RPMI8226 (cell line): ENCODE results near the gene SDK1.

Experiments
- DNase-seq: peaks from one replicate; pipeline ENCODE4 v3.0.0-alpha.2; 2015

The SDK1 gene

DNA sequence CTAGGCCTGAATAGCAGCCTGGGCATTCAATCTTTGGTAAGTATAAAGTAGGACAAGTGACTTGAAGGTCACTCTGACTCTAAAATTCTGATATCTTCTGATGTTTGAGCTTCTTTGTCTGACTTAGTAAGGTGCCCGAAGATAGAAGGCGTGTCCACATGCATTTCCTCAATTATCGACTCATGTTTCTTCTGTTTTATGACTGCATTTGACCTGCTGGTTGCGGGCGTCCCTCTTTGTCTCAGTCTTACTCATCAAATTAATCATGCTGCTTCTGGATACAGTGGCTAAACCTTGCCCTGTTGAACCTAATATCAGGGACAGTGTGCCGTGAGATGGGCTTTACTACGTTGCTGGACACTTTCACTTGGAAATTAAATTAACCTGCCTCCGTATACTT lies 534.1 kb downstream of the SDK1 start:
- no peak for DNase-seq

DNA sequence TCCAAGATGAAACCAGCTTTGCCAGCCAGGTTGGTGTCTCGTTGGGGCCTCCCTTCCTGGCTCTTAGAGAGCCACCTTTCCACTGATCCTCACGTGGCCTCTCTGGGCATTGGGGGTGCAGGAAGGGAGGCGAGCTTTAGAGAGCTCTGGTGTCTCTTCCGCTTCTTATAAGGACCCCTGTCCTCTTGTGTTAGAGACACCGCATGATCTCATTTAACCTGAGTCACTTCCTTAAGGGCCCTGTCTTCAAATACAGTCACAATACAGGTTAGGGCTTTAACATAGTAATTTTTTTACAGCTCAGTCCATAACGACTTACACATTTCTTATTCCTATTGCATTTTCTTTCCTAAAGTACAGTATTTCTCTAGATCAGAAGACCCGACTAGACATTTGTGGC lies 535.8 kb downstream of the SDK1 start:
- no peak for DNase-seq

DNA sequence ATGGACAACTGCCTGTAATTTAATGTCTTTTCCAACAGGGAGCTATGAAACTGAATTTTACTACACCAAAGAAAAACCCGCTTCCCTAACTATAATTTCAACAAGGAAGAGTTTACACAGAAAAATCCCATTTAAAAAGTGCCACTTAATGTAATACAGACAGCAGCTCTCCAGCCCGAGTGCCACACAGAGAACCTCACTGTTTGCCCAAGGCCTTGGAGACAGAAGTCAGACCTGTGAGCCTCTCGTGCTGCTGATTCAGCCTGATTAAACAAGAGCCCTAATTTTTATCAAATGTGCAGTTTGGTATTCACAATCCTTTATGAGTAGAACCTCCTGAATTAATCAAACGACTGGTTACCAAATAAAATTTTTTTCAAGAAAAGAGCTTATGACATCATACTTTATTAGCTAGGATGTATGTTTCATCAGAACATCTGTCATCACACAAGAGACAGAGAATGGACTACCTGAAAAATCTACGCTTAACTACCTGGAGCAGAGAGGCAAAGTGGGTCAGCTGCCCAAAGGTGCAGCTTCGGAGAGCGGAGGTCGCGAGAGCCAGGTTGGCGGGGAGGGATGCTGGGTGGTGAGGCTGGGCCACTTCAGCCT lies 543.6 kb downstream of the SDK1 start:
- DNase-seq = no peak

DNA sequence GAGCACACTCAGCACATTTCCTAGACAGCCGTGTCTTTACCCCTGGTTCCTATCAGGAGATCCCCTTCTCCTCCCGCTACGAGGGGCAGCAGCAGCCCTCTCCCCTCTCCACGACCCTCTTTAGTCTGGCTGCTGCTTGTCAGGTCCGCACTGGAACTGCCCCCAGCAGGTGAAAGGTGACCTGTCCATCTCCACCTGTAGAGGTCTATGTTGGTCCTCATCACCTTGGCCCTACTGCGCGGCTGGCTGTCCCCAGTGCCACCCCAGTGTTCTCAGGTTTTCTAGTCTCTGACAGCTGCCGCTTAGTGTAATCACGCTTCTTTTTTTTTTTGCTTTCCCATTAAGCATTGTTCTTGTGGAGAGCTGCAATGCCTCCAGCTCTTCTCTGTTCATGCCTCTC lies 545.7 kb downstream of the SDK1 start:
- DNase-seq = no peak

DNA sequence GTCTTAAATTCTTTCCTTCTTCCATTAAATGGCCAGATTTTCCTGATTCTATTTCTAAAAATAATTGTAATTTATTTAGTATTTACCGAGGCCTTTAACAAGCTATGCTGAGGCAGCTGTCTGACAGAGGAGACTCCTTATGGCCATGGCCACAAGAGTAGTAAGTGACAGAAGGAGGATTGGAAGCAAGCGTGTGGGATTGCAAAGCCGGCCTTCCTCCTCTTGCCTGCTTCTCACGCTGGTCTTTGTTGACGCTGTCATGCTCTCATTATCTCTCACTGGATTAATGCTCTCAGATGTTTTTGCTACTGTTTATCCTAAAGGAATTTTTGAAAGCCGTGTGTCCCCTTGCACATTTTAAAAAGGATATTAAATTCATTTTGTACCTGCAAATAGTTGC lies 546.3 kb downstream of the SDK1 start:
- DNase-seq = no peak

DNA sequence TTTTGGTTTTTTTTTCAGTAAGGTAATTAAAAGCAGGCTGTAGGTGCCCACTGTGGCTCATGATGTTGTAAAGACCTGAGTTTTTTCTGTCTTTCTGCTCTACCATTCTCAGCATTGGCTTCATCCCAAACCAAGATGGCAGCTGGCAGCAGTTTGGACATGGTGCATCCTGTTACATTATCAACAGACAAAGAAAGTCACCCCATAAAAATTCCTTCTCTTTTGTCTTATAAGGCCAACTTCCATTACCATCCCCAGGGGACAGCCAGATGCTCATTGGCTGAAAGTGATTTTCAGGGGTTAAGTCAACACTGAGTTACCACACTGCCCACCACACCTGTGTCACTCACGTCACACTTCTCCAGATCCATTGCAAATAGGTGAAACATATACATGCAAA lies 558.4 kb downstream of the SDK1 start:
- DNase-seq = no peak

DNA sequence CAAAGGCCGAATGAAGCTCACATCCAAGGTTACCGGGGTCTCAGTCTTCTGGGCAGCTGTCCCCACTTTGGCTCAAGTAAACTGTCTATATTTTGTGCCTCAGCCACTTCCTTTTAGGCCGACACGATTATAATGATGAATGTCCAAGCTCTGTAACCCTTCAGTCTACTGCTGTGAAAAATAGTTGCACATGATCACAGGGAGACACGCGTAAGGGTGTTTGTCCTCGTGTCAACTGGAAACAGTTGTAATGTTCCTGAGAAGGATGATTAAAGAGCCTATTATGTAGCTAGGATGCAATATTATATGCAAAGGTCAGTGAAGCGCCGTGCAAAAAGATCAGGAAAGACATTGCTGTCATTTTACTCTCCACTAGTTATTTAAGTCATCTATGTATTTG lies 559.9 kb downstream of the SDK1 start:
- no peak for DNase-seq

DNA sequence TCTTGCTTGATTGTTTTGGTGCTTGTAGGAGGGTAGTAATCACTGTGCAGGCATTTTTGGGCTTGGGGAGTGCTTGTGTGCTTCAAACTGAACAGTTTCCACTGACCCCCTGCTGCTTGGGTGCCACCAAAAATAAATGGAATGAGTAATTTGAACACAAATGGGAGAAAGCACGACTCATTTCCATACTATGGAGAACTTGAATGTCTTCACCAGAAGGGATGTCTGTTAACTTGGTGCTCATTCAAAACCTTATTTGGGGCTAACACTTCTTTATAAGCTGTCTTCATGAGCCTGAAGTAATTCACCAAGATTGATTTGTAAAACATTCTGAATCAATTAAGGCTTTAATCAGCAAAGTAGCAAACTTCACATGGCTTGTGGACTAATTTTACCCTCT lies 560.3 kb downstream of the SDK1 start:
- no peak for DNase-seq

DNA sequence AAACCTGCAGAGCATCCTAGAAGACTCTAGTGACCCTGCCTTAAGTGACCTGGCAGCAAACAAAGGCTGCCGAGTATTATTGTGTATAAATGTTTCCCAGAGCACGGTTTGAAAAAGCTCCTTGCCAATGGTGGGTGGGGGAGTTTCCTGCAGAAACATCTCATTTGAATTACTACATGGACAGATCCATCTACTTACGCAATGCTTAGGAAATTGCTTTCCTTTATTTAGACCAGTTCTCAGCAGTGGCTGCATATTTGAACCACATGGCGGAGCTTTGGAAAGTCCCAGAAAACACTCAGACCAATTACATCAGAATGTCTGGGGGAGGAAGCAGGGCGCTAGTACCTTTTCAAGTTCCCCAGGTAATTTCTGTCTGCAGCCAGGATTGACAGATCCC lies 560.9 kb downstream of the SDK1 start:
- no peak for DNase-seq

DNA sequence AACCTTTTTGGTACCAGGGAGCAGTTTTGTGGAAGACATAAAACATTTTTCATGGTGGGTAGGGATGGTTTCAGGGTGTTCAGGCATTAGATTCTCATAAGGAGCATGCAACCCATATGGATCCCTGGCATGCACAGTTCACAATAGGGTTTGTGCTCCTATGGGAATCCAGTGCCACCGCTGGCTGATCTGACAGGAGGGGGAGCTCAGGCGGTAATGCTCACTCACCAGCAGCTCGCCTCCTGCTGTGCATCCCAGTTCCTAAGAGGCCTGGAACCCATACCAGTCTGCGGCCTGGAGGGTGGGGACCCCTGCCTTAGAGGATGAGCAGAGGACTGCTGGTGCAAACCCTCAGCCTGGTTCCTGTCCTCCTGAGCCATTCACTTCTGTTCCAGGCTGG lies 561.7 kb downstream of the SDK1 start:
- DNase-seq = no peak

DNA sequence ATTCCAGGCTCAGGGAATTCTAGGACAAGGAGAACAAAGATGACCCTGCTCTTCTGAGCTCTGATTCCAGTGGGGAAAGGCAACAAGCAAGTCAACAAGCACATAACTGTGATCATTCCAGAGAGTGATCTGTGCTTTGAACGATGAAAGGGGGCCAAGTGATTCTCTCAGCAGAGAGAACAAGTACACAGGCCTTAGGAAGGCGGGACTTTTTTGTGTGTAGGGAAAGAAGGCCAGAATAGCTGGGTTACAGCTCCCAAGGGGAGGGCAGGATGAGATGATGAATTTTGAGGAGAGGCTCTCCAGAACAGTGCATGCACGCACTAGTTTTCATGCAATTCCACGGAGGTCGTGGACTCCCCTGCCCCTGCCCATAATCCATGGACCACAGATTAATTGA lies 565.2 kb downstream of the SDK1 start:
- DNase-seq = no peak

DNA sequence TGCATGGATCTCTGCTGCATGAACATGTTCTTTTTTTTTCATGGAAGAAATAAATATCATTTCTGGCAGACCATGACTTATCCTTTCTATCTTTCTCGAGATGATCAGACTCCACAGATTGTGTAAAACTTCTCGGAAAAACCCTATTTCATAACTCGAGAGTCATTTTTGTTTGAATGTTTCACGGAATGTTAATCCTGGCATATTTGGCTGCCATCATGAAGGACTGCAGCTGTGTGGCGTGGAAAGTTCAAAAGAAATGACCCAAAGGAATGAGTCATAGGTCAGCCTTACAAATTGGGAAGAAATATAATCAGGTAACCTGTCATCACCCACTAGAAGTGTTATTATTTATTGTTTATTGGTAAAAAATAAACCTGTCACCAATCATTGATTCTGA lies 566.8 kb downstream of the SDK1 start:
- DNase-seq = no peak

DNA sequence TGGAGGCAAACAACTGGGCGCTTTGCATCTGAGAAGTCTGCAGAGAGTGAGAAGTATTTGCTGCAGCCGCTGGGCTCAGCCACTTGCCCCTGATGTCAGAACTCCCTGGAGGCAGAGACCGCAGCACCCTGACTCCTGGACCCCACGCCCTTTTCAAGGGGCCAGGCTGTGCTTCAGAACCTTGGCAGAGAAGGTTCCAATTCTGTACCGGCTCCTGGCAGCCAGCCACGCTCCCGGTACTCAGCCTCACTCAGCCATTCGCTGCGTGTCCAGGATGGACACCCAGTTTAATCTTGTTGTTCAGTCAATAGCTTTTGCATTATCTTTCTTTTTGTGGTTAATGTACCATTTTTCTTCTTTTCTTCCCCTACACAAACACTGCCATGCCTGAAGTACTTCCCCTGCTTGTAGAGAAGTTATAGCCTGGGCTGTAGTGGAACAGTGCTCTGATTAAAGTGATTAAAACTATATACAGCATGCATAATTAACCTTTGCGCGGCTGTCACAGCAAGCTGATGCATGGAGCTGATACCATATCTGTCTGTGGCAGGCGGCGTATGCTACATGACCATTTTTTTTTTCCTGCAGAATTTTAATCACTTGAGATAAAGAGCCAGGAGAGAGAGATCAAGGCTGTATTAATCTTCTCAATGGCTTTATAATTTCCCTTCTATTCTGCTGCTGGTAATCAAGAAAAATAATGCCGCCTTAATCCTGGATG lies 578.5 kb downstream of the SDK1 start:
- no peak for DNase-seq

DNA sequence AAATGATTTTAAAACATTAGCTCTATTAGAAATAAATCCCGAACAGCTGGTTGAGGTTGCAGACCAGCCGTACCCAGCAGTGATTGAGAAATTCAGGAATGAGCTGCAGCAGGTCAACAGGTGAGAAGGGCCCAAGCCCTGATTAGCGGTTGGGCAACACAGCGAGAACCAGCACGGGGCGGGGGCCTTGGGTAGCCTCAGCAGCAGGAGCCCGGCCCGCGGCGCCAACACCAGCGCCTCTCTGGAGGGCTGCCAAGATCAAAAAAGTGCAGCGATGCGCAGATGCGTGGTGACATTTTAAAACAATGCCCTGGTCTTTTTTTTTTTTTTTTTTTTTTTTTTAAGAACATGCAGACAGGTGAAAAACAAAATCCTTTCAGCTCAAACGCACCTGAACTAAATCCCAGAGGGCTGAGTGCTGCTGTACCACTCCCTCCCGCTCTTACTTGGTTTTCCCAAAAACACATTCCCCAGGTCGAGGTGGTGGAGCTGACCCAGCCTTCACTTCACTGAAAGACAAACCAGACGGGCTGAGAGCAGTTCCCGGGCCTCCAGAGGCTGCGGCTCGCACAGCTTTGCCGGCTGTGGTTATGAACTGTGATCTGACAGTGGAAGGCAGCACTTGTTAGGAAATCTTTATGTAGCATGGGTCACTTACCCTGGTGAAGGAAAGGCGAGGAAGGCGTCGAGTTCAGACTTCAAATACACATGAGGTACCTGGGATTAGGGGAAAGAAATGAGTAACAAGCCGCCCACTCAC lies 579.4 kb downstream of the SDK1 start:
- peak; percentile 84 for DNase-seq

DNA sequence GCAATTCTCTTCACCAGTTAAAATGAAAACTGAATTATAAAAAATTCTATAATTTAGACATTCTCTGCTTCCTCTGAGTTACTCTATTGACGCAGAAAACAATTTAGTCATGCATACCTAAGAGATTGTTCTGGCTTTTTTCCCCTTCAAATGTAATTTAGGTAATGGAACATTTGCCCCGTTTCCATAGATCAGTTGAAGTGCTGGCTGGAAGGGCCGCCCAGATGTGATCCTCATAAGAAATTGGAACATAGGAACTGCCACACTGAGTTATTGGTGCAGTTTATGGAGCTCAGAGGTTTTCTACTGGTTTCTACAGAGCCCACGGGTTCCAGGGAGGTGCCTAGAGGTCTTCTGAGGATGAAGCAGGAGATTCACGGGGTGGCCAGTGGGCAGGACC lies 581.7 kb downstream of the SDK1 start:
- no peak for DNase-seq

DNA sequence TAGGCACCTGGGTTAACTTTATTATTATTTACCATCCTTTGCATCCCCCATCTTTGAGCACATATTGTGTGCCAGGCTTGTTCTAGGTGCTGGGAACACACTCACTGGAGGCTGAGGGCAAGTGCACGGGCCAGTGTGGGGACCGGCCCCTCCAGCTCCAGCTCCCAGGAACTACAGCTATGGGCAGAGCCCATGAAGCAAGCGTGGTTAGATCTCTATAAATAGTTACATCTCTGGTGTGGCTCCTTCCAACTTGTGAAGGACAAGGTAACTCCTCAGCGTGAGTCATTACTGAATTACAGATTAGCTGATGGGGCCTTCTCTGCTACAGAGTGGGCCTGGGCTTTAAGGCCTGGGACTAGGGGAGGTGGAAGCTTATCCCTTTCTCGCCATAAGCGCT lies 583.5 kb downstream of the SDK1 start:
- DNase-seq = no peak

DNA sequence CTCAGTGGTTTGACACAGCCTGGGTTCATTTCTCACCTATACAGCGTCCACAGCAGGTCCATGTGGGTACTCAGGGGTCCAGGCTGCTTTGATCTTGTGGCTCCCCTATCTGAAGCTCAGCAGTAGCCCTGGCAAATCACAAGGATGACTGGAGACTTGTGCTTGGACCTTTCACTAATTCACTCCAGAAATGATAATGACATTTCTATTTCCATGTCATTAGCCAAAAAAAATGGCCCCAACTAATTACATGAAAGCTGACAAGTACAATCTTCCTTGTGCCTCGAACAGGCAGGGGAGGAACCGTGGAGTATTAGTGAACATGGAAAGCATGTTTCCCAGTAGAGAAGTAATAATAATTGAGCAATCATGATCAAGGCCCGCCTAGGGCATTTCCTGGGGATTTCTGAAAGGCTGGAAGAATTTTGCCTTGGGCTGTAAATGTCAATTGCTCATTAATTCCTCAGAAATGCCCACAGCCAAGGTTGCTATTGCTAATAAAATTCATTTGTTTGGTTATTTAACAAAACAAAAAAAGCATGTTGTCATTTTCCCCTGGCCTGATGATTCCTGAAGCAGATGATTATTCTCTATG lies 586.1 kb downstream of the SDK1 start:
- no peak for DNase-seq

DNA sequence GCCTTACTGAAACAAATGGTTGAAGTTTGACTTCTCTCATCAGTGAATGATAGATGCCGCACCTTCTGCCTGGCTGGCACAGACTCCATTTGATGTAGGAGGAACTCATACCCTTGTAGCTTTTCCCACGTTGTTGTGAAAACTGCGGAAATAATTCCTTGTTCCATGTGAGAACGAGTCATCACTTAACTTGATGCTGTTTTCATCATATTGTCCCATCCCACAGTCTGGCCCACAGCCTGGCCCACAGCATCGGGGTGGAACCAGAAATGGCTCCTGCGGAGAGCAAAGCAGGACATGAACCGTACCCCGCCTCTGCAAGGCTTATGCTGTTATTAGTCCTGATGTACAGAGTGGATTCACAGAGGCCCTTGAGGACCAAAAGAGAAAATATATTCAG lies 587.0 kb downstream of the SDK1 start:
- DNase-seq = no peak

DNA sequence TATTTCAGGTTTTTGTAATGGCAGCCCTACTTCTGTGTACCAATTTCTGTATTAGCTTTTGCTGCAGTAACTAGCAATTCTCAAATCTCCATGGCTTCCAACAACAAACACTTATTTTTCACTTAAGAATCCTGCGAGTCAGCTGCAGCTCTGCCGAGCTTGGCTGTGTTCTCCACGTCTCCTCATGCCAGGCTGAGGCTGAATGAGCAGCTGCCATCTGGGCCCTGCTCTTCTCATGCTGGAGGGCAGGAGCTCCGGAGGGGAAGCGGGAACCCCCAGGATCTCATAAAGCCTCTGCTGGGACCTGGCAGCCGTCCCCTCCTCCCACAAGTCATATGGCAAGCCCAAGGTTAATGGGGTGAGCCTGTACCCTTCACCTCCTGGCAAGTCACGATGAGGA lies 591.1 kb downstream of the SDK1 start:
- no peak for DNase-seq

DNA sequence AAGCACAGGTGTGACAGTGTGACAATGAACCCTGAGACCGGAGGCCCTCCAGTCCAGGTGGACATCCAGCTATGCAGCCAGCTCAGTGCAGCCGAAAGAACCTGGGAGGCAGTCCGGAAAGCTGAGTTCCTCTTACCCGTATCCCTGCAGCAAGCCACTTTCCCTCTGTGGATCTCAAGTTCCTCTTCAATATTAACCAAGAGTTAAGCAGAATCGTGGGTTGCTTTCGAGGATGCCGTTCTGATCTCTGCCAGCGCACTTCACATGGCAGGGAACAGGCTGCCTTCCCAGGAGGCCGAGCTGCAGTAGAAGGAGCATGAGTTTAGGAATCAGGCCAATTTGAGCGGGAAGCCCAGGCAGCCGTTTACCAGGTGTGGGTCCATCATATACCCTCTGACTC lies 591.6 kb downstream of the SDK1 start:
- no peak for DNase-seq

DNA sequence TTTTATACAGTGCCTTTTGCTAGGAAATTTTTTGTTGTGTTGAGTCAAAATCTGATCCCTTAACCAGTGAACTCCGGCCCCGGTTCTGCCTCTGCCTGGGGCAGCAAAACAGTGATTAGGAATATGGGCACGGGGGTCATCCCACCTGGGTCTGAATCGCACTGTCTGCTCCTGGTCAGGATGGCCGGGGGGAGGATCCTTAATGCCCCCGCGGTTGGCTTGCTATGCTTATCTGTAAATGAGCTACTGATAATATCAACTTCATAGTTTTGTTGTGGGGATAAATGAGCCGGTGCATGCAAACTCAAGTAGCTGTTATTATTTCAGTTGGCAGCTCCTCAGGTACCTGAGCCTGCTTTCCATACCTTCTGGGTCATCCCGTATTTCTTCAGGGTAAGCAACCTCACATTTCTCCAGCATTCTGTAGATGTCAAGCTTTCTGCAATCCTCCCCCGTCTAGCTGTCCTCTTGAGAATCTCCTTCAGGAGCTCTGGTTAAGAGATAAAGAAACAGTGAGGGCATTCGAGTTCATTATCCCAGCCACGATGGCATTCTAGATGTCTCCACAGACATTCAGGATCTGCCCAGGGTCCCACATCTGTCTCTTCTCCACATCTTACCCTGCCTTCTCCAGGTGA lies 592.2 kb downstream of the SDK1 start:
- no peak for DNase-seq

DNA sequence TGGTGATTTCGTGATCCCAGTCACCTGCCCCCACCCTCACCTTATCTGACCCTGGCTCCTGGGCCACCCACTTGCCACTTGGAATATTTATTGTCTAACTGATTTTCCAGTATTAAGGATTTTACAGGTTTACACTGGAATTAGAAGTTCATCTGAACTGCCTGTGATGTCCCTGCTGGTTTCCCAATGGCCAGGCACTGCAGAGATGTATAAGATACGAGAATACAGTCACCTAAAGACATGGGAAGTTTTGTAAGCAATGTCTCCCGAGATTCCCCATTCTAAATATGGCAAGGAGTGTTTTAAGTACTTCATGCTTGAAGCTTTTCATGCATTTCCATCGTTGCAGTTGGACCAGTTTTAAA lies 592.7 kb downstream of the SDK1 start:
- no peak for DNase-seq

DNA sequence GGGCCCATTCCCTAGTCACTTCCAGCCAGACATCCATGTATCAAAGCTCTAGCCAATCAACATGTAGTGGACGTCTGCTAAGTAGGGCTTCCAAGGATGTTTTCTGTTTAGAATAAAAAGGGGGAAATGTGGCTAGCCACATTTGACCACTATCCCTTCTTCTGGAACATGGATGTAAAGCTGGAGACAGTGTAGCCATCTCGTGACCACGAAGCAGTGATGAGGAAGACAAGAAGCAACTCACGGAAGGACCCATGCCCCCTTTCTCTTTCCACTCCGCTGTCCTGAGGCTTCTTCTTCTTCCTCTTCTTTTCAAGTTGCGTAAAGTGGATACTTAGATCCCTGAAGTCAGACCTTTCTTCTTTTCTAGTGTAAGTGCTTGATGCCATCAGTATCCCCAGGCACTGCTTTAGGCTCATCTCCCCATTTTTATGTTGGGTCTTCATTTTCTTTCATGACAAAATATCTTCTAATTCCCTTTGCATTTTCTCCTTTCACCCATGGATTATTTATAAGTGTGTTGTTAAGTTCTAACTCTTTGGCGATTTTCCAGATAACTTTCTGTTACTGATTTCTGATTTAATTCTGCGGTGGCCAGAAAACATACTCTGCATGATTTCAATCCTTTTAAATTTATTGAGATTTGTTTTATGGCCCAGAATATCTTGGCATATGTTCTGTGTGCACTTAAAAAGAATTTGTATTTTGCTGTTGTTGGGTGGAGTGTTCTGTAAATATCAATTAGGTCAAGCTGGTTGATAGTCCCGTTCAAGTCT lies 594.5 kb downstream of the SDK1 start:
- DNase-seq = no peak
